Muscle layer of duodenum (tissue), 2 donors: ENCODE measurements around the gene SNHG17.
"Not testable (repeated sequence)": the region's sequence is repeated elsewhere in the genome, so short reads cannot be mapped to it uniquely, and the experiment has no call there.

Experiments
- H3K27ac ChIP-seq: one replicate; pipeline ENCODE4 v1.7.0; 2013; ENCODE audit warnings: mild to moderate bottlenecking, low read length
- H3K27me3 ChIP-seq: one replicate; pipeline ENCODE4 v1.7.0; 2013; ENCODE audit warnings: low read depth, mild to moderate bottlenecking, control low read depth, low read length
- H3K36me3 ChIP-seq, 2 donors: one replicate each; pipeline ENCODE4 v1.7.0; 2013; ENCODE audit warnings: low read length in 2 of 2, control low read depth in 1 of 2, mild to moderate bottlenecking in 1 of 2; ENCODE audit not compliant: insufficient read depth in 2 of 2, control insufficient read depth in 1 of 2
- H3K4me1 ChIP-seq, 2 donors: one replicate each; pipeline ENCODE4 v1.7.0; 2013; ENCODE audit warnings: low read length in 2 of 2, mild to moderate bottlenecking in 2 of 2, control low read depth in 1 of 2, moderate library complexity in 1 of 2; ENCODE audit not compliant: insufficient read depth in 2 of 2, control insufficient read depth in 1 of 2
- H3K4me3 ChIP-seq, 2 donors: one replicate each; pipeline ENCODE4 v1.7.0; 2013; ENCODE audit warnings: low read length in 2 of 2, low read depth in 1 of 2, mild to moderate bottlenecking in 1 of 2
- H3K9me3 ChIP-seq, 2 donors: one replicate each; pipeline ENCODE4 v1.7.0; 2013; ENCODE audit warnings: low read length in 2 of 2, control low read depth in 1 of 2, mild to moderate bottlenecking in 1 of 2; ENCODE audit not compliant: control insufficient read depth in 1 of 2
- donor health status: healthy.

SNHG17 gene

GRCh38 chr20:38460631-38461030 lies 25.5 kb upstream of the SNHG17 start:
- not testable (repeated sequence) for H3K36me3 ChIP-seq, H3K27ac ChIP-seq, H3K4me3 ChIP-seq

GRCh38 chr20:38460040-38460623 lies 25.0 kb upstream of the SNHG17 start:
- Histone ChIP-seq H3K36me3 (no peaks in the 10 kb centered on the region), H3K9me3 (no peaks in the 10 kb centered on the region), H3K27ac (no peak overlapping the region)

More at GRCh38 chr20:38460631-38461030, 25.5 kb upstream of the SNHG17 start:
- H3K4me1 ChIP-seq, H3K9me3 ChIP-seq, H3K27me3 ChIP-seq: not testable (repeated sequence)

GRCh38 chr20:38458314-38458713 lies 23.2 kb upstream of the SNHG17 start:
- H3K27ac ChIP-seq = no peak overlapping the region
- H3K4me3 ChIP-seq = no peak overlapping the region
- no peaks in the 10 kb centered on the region for H3K27me3 ChIP-seq
- no peaks in the 10 kb centered on the region for H3K9me3 ChIP-seq
- no peaks in the 10 kb centered on the region for H3K4me1 ChIP-seq
- H3K36me3 ChIP-seq = no peaks in the 10 kb centered on the region

More at GRCh38 chr20:38460040-38460623, 25.0 kb upstream of the SNHG17 start:
- no peak overlapping the region for H3K4me3 ChIP-seq
- no peaks in the 10 kb centered on the region for H3K27me3 ChIP-seq
- no peaks in the 10 kb centered on the region for H3K4me1 ChIP-seq

- peaks cover 10 to 21% of the 10 kb centered on the region in 2 donors for H3K36me3 ChIP-seq
- no peaks in the 10 kb centered on the region for H3K9me3 ChIP-seq
- H3K4me1 ChIP-seq = no peaks in the 10 kb centered on the region
- no peak overlapping the region for H3K27ac ChIP-seq
- H3K4me3 ChIP-seq = no peak overlapping the region
- H3K27me3 ChIP-seq = no peaks in the 10 kb centered on the region
Measured at GRCh38 chr20:38454556-38455473, 19.7 kb upstream of the SNHG17 start.

- H3K4me3 ChIP-seq = no peak overlapping the region
- H3K27ac ChIP-seq = no peak overlapping the region
- peaks cover 10 to 30% of the 10 kb centered on the region in 2 donors for H3K36me3 ChIP-seq
- no peaks in the 10 kb centered on the region for H3K4me1 ChIP-seq
- H3K9me3 ChIP-seq = no peaks in the 10 kb centered on the region
- H3K27me3 ChIP-seq = no peaks in the 10 kb centered on the region
Measured at GRCh38 chr20:38453941-38454340, 18.8 kb upstream of the SNHG17 start.

GRCh38 chr20:38452880-38453624 lies 17.9 kb upstream of the SNHG17 start:
- H3K27ac ChIP-seq = no peak overlapping the region
- no peaks in the 10 kb centered on the region for H3K27me3 ChIP-seq
- H3K9me3 ChIP-seq = no peaks in the 10 kb centered on the region
- H3K4me1 ChIP-seq = peaks cover 0 to 3% of the 10 kb centered on the region in 2 donors
- H3K4me3 ChIP-seq = no peak overlapping the region
- H3K36me3 ChIP-seq = peaks cover 10 to 38% of the 10 kb centered on the region in 2 donors

- Histone ChIP-seq H3K9me3 (no peaks in the 10 kb centered on the region), H3K4me1 (peaks cover 9 to 14% of the 10 kb centered on the region in 2 donors), H3K27ac (no peak overlapping the region), H3K36me3 (peaks cover 10 to 39% of the 10 kb centered on the region in 2 donors), H3K27me3 (no peaks in the 10 kb centered on the region), H3K4me3 (no peak overlapping the region)
Measured at GRCh38 chr20:38450412-38450975, 15.4 kb upstream of the SNHG17 start.

GRCh38 chr20:38449046-38449445 lies 13.9 kb upstream of the SNHG17 start:
- H3K27me3 ChIP-seq = no peaks in the 10 kb centered on the region
- H3K4me1 ChIP-seq = peaks cover 9 to 14% of the 10 kb centered on the region in 2 donors
- peaks cover 10 to 39% of the 10 kb centered on the region in 2 donors for H3K36me3 ChIP-seq
- H3K4me3 ChIP-seq = no peak overlapping the region
- H3K27ac ChIP-seq = no peak overlapping the region
- no peaks in the 10 kb centered on the region for H3K9me3 ChIP-seq

- Histone ChIP-seq H3K4me1 (peaks cover 9 to 14% of the 10 kb centered on the region in 2 donors), H3K4me3 (peak overlapping the region in 1 of 2 donors; percentile 74), H3K27ac (no peak overlapping the region), H3K9me3 (no peaks in the 10 kb centered on the region), H3K27me3 (no peaks in the 10 kb centered on the region), H3K36me3 (peaks cover 10 to 39% of the 10 kb centered on the region in 2 donors)
Measured at GRCh38 chr20:38447931-38448675, 13.0 kb upstream of the SNHG17 start.

- Histone ChIP-seq H3K9me3 (no peaks in the 10 kb centered on the region), H3K27me3 (no peaks in the 10 kb centered on the region)
Measured at GRCh38 chr20:38447251-38447661, 12.1 kb upstream of the SNHG17 start.

More at GRCh38 chr20:38447251-38447661, 12.1 kb upstream of the SNHG17 start:
- peaks cover 10 to 39% of the 10 kb centered on the region in 2 donors for H3K36me3 ChIP-seq
- H3K27ac ChIP-seq = peak overlapping the region; percentile 54
- peaks cover 9 to 14% of the 10 kb centered on the region in 2 donors for H3K4me1 ChIP-seq
- peak overlapping the region; percentile 72 to 74 for H3K4me3 ChIP-seq
